ENCODE data around the gene AP1AR.
"Not testable (repeated sequence)": the region's sequence is repeated elsewhere in the genome, so short reads cannot be mapped to it uniquely, and the experiment has no call there.

DNA sequence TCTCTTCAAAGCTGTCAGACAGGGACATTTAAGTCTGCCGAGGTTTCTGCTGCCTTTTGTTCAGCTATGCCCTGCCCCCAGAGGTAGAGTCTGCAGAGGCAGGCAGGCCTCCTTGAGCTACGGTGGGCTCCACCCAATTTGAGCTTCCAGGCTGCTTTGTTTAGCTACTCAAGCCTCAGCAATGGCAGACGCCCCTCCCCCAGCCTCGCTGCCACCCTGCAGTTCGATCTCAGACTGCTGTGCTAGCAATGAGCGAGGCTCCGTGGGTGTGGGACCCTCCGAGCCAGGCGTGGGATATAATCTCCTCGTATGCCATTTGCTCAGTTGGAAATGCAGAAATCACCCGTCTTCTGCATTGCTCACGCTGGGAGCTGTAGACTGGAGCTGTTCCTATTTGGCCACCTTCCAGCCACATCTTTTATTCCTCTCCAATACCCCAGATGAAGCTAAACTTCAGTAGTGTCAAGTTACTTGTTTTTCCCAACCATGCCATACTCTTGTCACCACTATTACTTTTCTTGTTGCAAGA lies 77.7 kb downstream of the AP1AR start:
- TF ChIP-seq EZH2 (IDR thresholded peaks at IDR 0.05); POLR2AphosphoS5 (IDR thresholded peaks at IDR 0.05; ENCODE audit: borderline replicate concordance, low read depth, low read length): not testable (repeated sequence)

Measured in SK-N-MC (cell line).